IPS DF 4.7 (cell line): ENCODE results near the gene ASB1.

ENCODE experiments used
- DNase-seq: peaks from one replicate; pipeline ENCODE4 v3.0.0-alpha.2; 2013; ENCODE audit warnings: low spot score; ENCODE audit errors: extremely low read depth

Gene ASB1

DNA sequence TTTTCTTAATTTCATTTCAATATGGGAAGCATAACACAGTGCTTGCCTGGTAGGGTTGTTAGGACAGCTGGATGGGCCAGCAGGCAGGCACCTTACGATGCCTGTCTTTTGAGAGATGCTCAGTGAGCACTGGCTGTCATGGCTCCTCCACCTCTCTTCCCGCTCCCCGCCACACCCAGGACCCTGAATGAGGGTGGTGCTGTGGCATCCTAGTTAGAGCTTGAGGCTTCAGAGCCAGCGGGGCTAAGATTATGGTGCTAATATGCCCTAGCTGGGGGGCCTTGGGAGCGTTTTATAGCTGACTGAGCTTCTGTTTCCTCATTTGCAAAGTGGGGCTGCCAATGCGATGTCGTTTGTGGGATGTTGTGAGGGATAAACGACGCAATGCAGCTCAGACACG, 37.7 kb downstream of the ASB1 start:
- no peak for DNase-seq

DNA sequence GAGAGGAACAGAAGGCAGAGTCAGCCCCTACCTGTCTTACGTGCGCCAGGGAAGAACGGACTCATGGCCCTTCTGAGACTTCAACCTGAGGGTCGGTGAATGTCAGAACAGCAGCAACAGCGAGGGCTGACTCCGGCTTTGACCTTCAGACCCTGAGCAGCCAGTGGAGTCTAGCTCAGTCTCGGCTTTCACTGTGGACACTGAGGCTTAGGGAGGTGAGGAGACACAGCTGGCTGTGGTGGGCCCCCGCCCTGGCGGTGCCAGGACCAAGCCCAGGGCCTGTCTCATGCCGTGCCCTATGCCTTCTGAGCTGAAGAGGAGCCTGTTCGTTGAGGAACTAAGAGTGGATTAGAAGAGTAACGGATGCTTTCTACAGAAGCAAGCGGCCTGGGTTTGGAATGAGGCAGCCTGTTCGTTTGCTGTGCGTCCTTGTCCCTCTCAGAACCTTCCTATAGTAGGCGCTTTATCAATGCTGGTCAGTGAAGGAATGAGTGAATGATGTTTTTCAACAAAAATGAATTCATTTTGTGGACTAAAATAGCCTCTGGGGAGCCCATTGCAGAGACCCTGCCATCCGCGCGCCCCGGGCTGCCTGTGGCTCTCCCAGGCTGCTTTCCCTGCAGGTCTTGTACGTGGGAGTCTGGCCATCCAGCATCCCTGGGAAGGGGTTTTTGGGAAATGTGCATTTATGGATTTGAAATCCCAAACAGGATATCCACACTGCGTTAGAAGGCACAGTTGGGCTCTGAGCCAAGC, 38.9 kb downstream of the ASB1 start:
- no peak for DNase-seq

DNA sequence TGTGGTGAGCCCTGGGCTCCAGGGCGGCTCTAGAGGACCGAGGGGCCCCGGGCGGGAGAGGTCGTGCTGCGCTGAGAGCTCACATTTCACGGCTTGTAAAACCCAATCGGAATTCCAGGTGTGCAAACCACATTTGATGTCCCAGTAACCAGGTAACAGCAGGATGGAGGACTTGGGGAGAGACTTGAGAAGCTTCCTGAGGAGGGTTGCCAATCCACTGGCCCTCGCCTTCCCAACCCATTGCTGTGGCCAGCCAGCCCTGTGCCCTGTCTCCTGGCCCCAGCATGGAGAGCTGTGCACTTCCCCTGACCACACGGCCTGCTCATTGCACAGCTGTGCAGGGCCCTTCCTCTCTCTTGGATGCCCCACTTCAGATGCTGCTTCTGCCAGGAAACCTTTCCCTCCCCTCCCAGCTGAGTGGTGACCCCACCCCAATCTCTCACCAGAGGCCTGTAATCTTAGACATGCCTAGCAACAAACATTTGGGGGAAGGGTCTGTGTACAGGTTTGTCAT, 39.6 kb downstream of the ASB1 start:
- no peak for DNase-seq

GRCh38 chr2:238467062-238467461, 40.3 kb downstream of the ASB1 start:
- no peak for DNase-seq

DNA sequence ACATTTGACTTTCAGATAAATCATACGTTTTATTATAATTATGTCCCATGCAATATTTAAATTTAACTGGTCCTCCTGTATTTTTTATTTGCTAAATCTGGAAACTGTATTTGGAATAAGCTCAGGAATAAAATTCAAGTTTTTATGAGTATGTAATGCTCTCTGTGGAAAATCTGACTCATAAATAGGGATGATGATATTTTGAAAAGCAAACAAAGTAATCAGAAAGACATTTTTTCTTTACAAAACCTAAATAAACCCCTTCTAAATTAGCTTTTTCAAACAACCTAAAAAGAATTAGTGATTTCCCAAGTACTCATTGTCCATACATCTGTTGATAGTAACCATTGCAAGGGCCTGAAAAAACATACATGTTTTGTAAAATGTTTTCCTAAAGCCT, 41.1 kb downstream of the ASB1 start:
- DNase-seq: no peak

- no peak for DNase-seq
These were observed 42.4 kb downstream of the ASB1 start for GRCh38 chr2:238469155-238469554.

GRCh38 chr2:238473014-238473413, 46.3 kb downstream of the ASB1 start:
- no peak for DNase-seq

DNA sequence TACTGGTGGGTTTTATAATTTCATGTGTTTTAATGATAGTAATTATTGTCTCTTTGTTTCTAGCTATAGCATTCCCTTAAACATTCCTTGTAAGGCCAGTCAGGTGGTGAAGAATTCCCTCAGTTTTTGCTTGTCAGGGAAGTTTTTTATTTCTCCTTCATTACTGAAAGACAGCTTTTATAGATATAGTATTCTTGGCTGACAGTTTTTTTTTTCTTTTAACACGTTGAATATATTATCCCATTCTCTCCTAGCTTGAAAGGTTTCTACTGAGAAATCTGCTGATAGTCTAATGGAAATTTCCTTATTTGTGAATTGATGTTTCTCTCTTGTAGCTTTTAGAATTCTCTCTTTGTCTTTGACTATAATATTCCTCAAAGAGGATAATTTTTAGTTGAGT, 46.8 kb downstream of the ASB1 start:
- DNase-seq: no peak

GRCh38 chr2:238475034-238475433, 48.3 kb downstream of the ASB1 start:
- DNase-seq: no peak

- DNase-seq: no peak
These were observed 48.8 kb downstream of the ASB1 start for GRCh38 chr2:238475566-238475965.

GRCh38 chr2:238476258-238476657, 49.5 kb downstream of the ASB1 start:
- no peak for DNase-seq

DNA sequence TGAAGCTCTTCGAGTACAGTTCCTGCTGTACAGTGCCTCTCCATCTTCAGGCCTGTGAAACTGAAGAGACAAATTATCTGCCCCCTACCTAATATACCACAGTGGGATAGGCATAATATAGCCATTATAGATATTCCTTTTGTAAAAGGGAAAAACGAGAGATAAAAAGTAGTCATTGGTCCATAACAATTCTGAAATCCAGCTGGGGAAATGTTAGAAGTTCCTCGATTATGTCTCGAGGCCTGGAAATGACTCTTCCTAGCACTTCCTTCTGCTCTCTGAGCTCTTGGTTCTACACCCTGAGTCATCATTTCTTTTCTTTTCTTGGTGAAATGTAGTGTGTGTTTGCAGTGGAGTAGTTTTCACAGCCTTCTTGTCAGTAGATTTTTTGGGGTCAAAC, 51.5 kb downstream of the ASB1 start:
- no peak for DNase-seq

- DNase-seq: no peak
These were observed 53.1 kb downstream of the ASB1 start for GRCh38 chr2:238479847-238480246.

DNA sequence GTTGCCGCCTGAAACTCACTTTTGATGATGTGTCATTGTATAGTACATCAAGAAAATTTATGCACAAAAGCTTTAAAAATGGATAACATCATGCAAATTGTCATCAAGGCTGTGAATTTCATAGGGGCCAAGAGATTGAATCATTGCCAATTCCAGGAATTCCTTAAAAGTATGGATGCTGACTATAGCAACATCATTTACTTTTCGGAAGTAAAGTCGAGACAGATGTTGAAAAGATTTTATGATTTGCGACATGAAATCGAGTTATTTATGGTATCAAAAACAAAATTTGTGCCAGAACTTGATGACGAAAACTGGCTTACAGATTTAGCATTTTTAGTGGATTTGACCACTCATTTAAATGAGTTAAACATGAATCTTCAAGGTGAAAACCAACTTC, 56.3 kb downstream of the ASB1 start:
- DNase-seq: no peak

DNA sequence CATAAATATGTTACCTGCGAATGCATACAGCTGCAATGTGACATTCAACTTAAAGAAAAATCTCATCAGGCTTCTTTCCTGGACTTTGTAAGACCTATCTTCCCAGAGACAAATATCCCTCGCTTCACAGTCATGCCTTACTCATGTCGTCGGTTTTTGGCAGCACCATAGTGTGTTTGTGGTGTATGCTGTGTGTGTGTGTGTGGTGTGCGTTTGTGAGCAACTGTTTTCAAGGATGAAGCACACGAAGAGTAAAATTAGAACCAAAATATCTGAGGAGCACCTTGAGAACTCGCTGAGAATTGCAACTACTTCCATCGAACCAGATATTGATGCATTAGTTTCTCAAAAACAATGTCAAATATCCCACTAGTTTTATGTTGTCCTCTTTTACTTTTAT, 56.9 kb downstream of the ASB1 start:
- DNase-seq: no peak

- no peak for DNase-seq
These were observed 58.1 kb downstream of the ASB1 start for GRCh38 chr2:238484522-238485452.

GRCh38 chr2:238486123-238486848, 59.6 kb downstream of the ASB1 start:
- no peak for DNase-seq

DNA sequence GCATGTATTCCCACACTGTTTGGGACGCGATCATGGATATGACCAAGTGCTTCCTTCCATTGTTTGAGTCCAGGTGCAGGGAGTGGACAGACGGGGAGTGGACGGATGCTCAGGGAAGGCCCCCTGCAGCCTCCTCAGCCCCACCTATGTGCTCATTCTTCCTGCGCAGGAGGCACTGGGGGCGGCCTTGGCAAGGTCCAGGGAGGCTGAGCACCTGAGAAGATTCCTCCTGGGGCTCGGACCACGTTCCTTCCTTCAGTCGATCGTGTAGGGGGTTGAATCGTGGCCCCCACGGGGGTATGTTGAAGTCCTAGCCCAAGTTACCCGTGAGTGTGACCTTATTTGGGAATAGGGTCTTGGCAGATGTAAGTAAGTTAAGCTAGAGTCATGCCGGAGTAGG, 60.4 kb downstream of the ASB1 start:
- no peak for DNase-seq

- DNase-seq: no peak
These were observed 61.1 kb downstream of the ASB1 start for GRCh38 chr2:238487652-238488346.

DNA sequence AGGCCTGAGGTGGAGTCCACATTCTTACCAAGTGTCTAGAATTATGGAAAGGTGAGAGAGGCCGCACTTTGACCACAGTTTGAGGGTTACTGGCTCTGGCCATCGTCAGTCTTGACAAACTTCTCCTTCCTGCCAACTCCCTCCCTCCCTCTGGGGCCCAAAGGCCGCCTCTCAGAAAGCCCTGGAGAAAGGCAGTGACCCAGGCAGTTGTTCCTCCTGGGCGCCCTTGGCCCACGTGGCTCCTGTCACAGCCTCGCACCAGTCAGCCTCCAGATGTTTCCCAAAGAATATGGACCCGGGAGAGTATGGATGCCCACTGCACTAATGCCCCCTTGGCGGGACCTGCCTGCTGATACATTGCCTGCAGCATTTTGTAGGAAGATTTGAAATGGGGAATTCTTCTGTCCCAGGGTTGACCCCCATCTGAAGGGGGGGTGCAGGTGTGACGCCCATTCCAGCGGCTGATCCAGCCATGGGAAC, 61.7 kb downstream of the ASB1 start:
- DNase-seq: no peak

GRCh38 chr2:238489431-238489830, 62.7 kb downstream of the ASB1 start:
- no peak for DNase-seq
